H1 (cell line): ENCODE measurements around the gene TMEM139. TPM values are rescaled to one million over a fixed set of nuclear protein-coding genes. Genes with fewer than 3 reads are reported as not detected.

Experiments
- CTCF ChIA-PET: fragments of 300-600 bp; sonication (Branson Sonifier 250); formaldehyde crosslinking; loops from one replicate; lab custom pipeline; 2021; ENCODE audit not compliant: partially characterized antibody; lab: Charles Lee
- POLR2A ChIA-PET: fragments of 300-600 bp; sonication (Branson Sonifier 250); formaldehyde crosslinking; loops from one replicate; lab custom pipeline; 2021; ENCODE audit warnings: inconsistent platforms; ENCODE audit not compliant: partially characterized antibody; lab: Charles Lee
- DNase-seq, 2 experiments: peaks; one replicate each; pipeline versions ENCODE4 v3.0.0 to v3.0.0-alpha.2; 2010 to 2022; ENCODE audit warnings: low spot score in 2 of 2, low read depth in 1 of 2, mixed read lengths in 1 of 2
- FAIRE-seq: peaks from 2 replicates; lab custom pipeline; 2011; peaks lifted over from hg19 to GRCh38; lab: Jason Lieb, UNC
- H2AFZ ChIP-seq: 2 replicates; pipeline ENCODE4 v1.8.1; 2012; ENCODE audit warnings: low read length, inconsistent platforms
- H2AK5ac ChIP-seq: 2 replicates; pipeline ENCODE4 v1.6.1; 2013; ENCODE audit warnings: low read depth, low read length
- H2BK120ac ChIP-seq: replicated peaks from 2 replicates; pipeline ENCODE3; 2013; ENCODE audit warnings: low read depth, low read length, inconsistent platforms
- H2BK12ac ChIP-seq: 2 replicates; pipeline ENCODE4 v1.6.1; 2013; ENCODE audit warnings: low read depth, low read length
- H2BK15ac ChIP-seq: 2 replicates; pipeline ENCODE4 v1.6.1; 2013; ENCODE audit warnings: low read length
- H2BK20ac ChIP-seq: 2 replicates; pipeline ENCODE4 v1.6.1; 2013; ENCODE audit warnings: low read length
- H2BK5ac ChIP-seq: 2 replicates; pipeline ENCODE4 v1.6.1; 2013; ENCODE audit warnings: low read depth, low read length
- H3K14ac ChIP-seq: 2 replicates; pipeline ENCODE4 v1.6.1; 2013; ENCODE audit warnings: inconsistent platforms; ENCODE audit not compliant: insufficient read length
- H3K18ac ChIP-seq: 2 replicates; pipeline ENCODE4 v1.6.1; 2013; ENCODE audit warnings: low read length; ENCODE audit errors: extremely low read depth
- H3K23ac ChIP-seq: 2 replicates; pipeline ENCODE4 v1.6.1; 2013; ENCODE audit warnings: inconsistent platforms; ENCODE audit not compliant: insufficient read length
- H3K23me2 ChIP-seq: 2 replicates; pipeline ENCODE4 v1.6.1; 2013; ENCODE audit warnings: low read depth, low read length
- H3K27ac ChIP-seq: 2 replicates; pipeline ENCODE4 v1.6.1; 2011; ENCODE audit warnings: low read depth, low read length, inconsistent platforms
- H3K27me3 ChIP-seq, 4 experiments: replicated peaks in 1 of 4; 1 replicate in 1 of 4; 2 replicates in 3 of 4; pipeline versions ENCODE4 v1.6.1 to v1.8.1; 2011 to 2013; ENCODE audit warnings: low read length in 3 of 4, mild to moderate bottlenecking in 3 of 4, inconsistent platforms in 2 of 4, mixed read lengths in 2 of 4, moderate library complexity in 1 of 4; ENCODE audit not compliant: control insufficient read depth in 3 of 4, insufficient read depth in 3 of 4; ENCODE audit errors: extremely low read depth in 1 of 4
- H3K36me3 ChIP-seq, 4 experiments: 2 replicates each; pipeline versions ENCODE4 v1.6.1 to v1.8.1; 2011 to 2013; ENCODE audit warnings: mild to moderate bottlenecking in 4 of 4, low read length in 3 of 4, moderate library complexity in 2 of 4, control low read depth in 1 of 4, inconsistent platforms in 1 of 4; ENCODE audit not compliant: insufficient read depth in 4 of 4, control insufficient read depth in 2 of 4
- H3K4ac ChIP-seq: replicated peaks from 2 replicates; pipeline ENCODE3; 2013; ENCODE audit warnings: low read length, low read depth, mixed read lengths, inconsistent platforms; ENCODE audit not compliant: insufficient read length
- H3K4me1 ChIP-seq, 4 experiments: replicated peaks in 1 of 4; 1 replicate in 1 of 4; 2 replicates in 3 of 4; pipeline versions ENCODE4 v1.6.1 to v1.8.1; 2011 to 2013; ENCODE audit warnings: low read length in 3 of 4, inconsistent platforms in 2 of 4, mixed read lengths in 1 of 4; ENCODE audit not compliant: insufficient read depth in 4 of 4, control insufficient read depth in 3 of 4
- H3K4me2 ChIP-seq, 2 experiments: 2 replicates each; pipeline versions ENCODE4 v1.6.1 to v1.8.1; 2011 to 2013; ENCODE audit warnings: low read depth in 2 of 2, low read length in 2 of 2, control low read depth in 1 of 2, inconsistent platforms in 1 of 2, mild to moderate bottlenecking in 1 of 2; ENCODE audit not compliant: insufficient read depth in 1 of 2
- H3K4me3 ChIP-seq, 4 experiments: fragments of 200-600, 300-600 bp in 1 of 4; sonication (generic), shearing (Covaris generic), sonication (Bioruptor Twin) in 1 of 4; 2 replicates each; pipeline versions ENCODE4 v1.5.1 to v1.8.1; 2011 to 2016; ENCODE audit warnings: low read length in 4 of 4, low read depth in 3 of 4, control low read depth in 2 of 4, inconsistent platforms in 2 of 4, mild to moderate bottlenecking in 2 of 4, mixed read lengths in 1 of 4, moderate library complexity in 1 of 4; ENCODE audit not compliant: insufficient read depth in 2 of 4; ENCODE audit errors: extremely low read depth in 1 of 4
- H3K56ac ChIP-seq: replicated peaks from 2 replicates; pipeline ENCODE3; 2013; ENCODE audit warnings: low read depth, mild to moderate bottlenecking, mixed read lengths, low read length, inconsistent platforms; ENCODE audit not compliant: insufficient read length
- H3K79me1 ChIP-seq: 2 replicates; pipeline ENCODE4 v1.6.1; 2013; ENCODE audit warnings: low read depth, low read length, control low read depth
- H3K79me2 ChIP-seq, 2 experiments: 2 replicates each; pipeline versions ENCODE4 v1.6.1 to v1.8.1; 2012 to 2013; ENCODE audit warnings: low read length in 2 of 2, mild to moderate bottlenecking in 2 of 2, inconsistent platforms in 1 of 2; ENCODE audit not compliant: insufficient read depth in 2 of 2, control insufficient read depth in 1 of 2
- H3K9ac ChIP-seq, 4 experiments: replicated peaks in 1 of 4; 1 replicate in 1 of 4; 2 replicates in 3 of 4; pipeline versions ENCODE4 v1.6.1 to v1.8.1; 2011 to 2013; ENCODE audit warnings: low read depth in 3 of 4, low read length in 3 of 4, control low read depth in 2 of 4, mild to moderate bottlenecking in 2 of 4, moderate library complexity in 2 of 4, inconsistent platforms in 1 of 4; ENCODE audit errors: extremely low read depth in 1 of 4
- H3K9me3 ChIP-seq, 2 experiments: 2 replicates each; pipeline versions ENCODE4 v1.6.1 to v1.8.1; 2012 to 2013; ENCODE audit warnings: mild to moderate bottlenecking in 2 of 2, moderate library complexity in 2 of 2, control low read depth in 1 of 2, inconsistent platforms in 1 of 2, low read depth in 1 of 2, low read length in 1 of 2, mixed read lengths in 1 of 2; ENCODE audit not compliant: insufficient read depth in 2 of 2
- H4K20me1 ChIP-seq, 2 experiments: replicated peaks in 1 of 2; 2 replicates each; pipeline versions ENCODE3 to v1.8.1; 2011 to 2013; ENCODE audit warnings: inconsistent platforms in 2 of 2, low read length in 2 of 2, mild to moderate bottlenecking in 1 of 2; ENCODE audit not compliant: insufficient read depth in 2 of 2, control insufficient read depth in 1 of 2
- H4K5ac ChIP-seq: 2 replicates; pipeline ENCODE4 v1.6.1; 2013; ENCODE audit warnings: low read length, low read depth, mixed read lengths, inconsistent platforms; ENCODE audit not compliant: insufficient read length
- H4K8ac ChIP-seq: 2 replicates; pipeline ENCODE4 v1.8.0; 2013; ENCODE audit warnings: mild to moderate bottlenecking, moderate library complexity, low read length, inconsistent platforms; ENCODE audit not compliant: insufficient read depth; ENCODE audit errors: extremely low read depth
- H4K91ac ChIP-seq: replicated peaks from 2 replicates; pipeline ENCODE3; 2013; ENCODE audit warnings: low read length, mixed read lengths, inconsistent platforms; ENCODE audit not compliant: insufficient read length
- CBX8 ChIP-seq: fragments of 300-800, 300-1000 bp; sonication (generic); IDR thresholded peaks from 2 replicates; pipeline ENCODE4 v1.7.1; 2016; ENCODE audit warnings: low read depth, low read length, borderline replicate concordance
- POU5F1 ChIP-seq: IDR thresholded peaks from 2 replicates; pipeline ENCODE4 v1.6.1; 2011; ENCODE audit warnings: low read depth, mild to moderate bottlenecking, low read length, moderate library complexity
- RXRA ChIP-seq: IDR thresholded peaks from 2 replicates; pipeline ENCODE4 v1.6.1; 2011; ENCODE audit warnings: low read depth, mild to moderate bottlenecking, low read length, moderate library complexity; ENCODE audit not compliant: insufficient read depth
- SIN3A ChIP-seq, 2 experiments: IDR thresholded peaks in 1 of 2; conservative IDR thresholded peaks in 1 of 2; 2 replicates each; pipeline ENCODE4 v1.6.1; 2011 to 2012; ENCODE audit warnings: low read length in 2 of 2, improper control_type of control experiment in 1 of 2, low read depth in 1 of 2, mild to moderate bottlenecking in 1 of 2
- TAF1 ChIP-seq: IDR thresholded peaks from 2 replicates; pipeline ENCODE4 v1.6.1; 2011; ENCODE audit warnings: mild to moderate bottlenecking, low read depth, low read length
- TCF12 ChIP-seq: IDR thresholded peaks from 2 replicates; pipeline ENCODE4 v1.6.1; 2011; ENCODE audit warnings: low read depth, mild to moderate bottlenecking, low read length
- WGBS, 2 experiments: shearing (Covaris generic) in 1 of 2; methylation state at CpG; one replicate each; pipeline versions ENCODE4 v1.1.6 to v1.1.7; 2013 to 2015; ENCODE audit warnings: low lambda C conversion rate in 2 of 2, mixed read lengths in 2 of 2, inconsistent platforms in 1 of 2, low coverage in 1 of 2, missing lambda C conversion rate in 1 of 2; ENCODE audit not compliant: insufficient replicate concordance in 2 of 2, insufficient coverage in 1 of 2, insufficient read length in 1 of 2; ENCODE audit errors: extremely low coverage in 1 of 2, missing lambda C conversion rate in 1 of 2; 5-methylcytosine and 5-hydroxymethylcytosine counted together
- polyA plus RNA-seq, 7 experiments: library from polyadenylated mRNA; depleted of rRNA in 3 of 7; stranded (reverse) in 5 of 7; unstranded in 2 of 7; fragments of >200 nt in 5 of 7; fragments of 200-250 nt in 2 of 7; gene quantifications; 1 replicate in 5 of 7; 2 replicates in 1 of 7; 4 replicates in 1 of 7; pipeline versions ENCODE4 v1.2.1 to v1.2.3, GENCODE V29; 2011 to 2013; ENCODE audit warnings: missing spikeins in 2 of 7, mixed read lengths in 2 of 7
- total RNA-seq: library from RNA; stranded (reverse); fragmentation: NEBNext Ultra II Directional; extraction: Animal tissue kit (Norgen Biotek cat#: 25700); gene quantifications from 2 replicates; pipeline ENCODE4 v1.2.1, GENCODE V29; 2021

Gene TMEM139
- total and polyA plus RNA-seq, 2 of the 8 experiments (the other 6 are each of a cell fraction or from before 2014, with no cell fraction given): 3.2 to 6.7 TPM

GRCh38 chr7:143282124-143282523, 2.6 kb upstream of the TMEM139 start:
- H2AFZ ChIP-seq: no peak overlapping the region
- no peak overlapping the region for H3K4me3 ChIP-seq
- CTCF ChIA-PET: interaction anchor here (0.6 to 1.5 kb wide), 4 partner anchors 15 to 208 kb away, joined by 3 to 6 read pairs (median 3); partner anchors contain the start of gene GSTK1
- no peak overlapping the region for H3K14ac ChIP-seq
- FAIRE-seq (no peak), DNase-seq (no peak)
- H3K9me3 ChIP-seq: peaks cover 1 to 6% of the 10 kb centered on the region in 2 experiments; a peak in 2 of 4 replicates
- H4K8ac ChIP-seq: no peak overlapping the region; the same call in 1 of the 2 replicates
- H3K79me1 ChIP-seq: no peaks in the 10 kb centered on the region
- H3K27me3 ChIP-seq: peaks cover 5 to 14% (median 13%) of the 10 kb centered on the region in 4 experiments
- H3K79me2 ChIP-seq: no peaks in the 10 kb centered on the region
- no peak overlapping the region for H2AK5ac ChIP-seq
- no peak overlapping the region for H2BK15ac ChIP-seq
- H3K9ac ChIP-seq: no peak overlapping the region
- POLR2A ChIA-PET: no interaction called here
- peaks cover 9 to 12% (median 10%) of the 10 kb centered on the region in 4 experiments for H3K4me1 ChIP-seq
- WGBS, 2 experiments: 92% methylated on average over 8 of the region's 8 CpGs; no CpG with 5 or more reads in 1 of the 2 experiments
- no peak overlapping the region for H3K4me2 ChIP-seq
- H4K20me1 ChIP-seq: no peaks in the 10 kb centered on the region
- no peak overlapping the region for H4K91ac ChIP-seq
- no peak overlapping the region for H4K5ac ChIP-seq
- no peak overlapping the region for H3K4ac ChIP-seq
- peaks cover 0 to under 1% (median 0%) of the 10 kb centered on the region in 4 experiments; a peak in 1 of 8 replicates for H3K36me3 ChIP-seq
- no peak overlapping the region for H3K18ac ChIP-seq
- H2BK20ac ChIP-seq: no peak overlapping the region
- H3K27ac ChIP-seq: no peak overlapping the region
- H2BK12ac ChIP-seq: no peak overlapping the region
- H2BK120ac ChIP-seq: no peak overlapping the region
- no peak overlapping the region for H3K56ac ChIP-seq
- H2BK5ac ChIP-seq: no peak overlapping the region
- peaks cover 4% of the 10 kb centered on the region; the same call in 1 of the 2 replicates for H3K23me2 ChIP-seq
- H3K23ac ChIP-seq: no peak overlapping the region
- TF ChIP-seq TCF12: no peak
- TF ChIP-seq SIN3A (conservative IDR thresholded peaks at IDR 0.05 in 1 of 2, IDR thresholded peaks at IDR 0.05 in 1 of 2; ENCODE audit: low read depth in 1 of 2, low read length in 2 of 2): no peak
- TF ChIP-seq POU5F1: no peak
- TF ChIP-seq CBX8: no peak
- TF ChIP-seq TAF1: no peak
- TF ChIP-seq RXRA: no peak
